Measurements from ENCODE around the gene TEX264.

The TEX264 gene

GRCh38 chr3:51673802-51674654 lies 3.0 kb downstream of the TEX264 start:
- DNase-seq (ENCODE audit: low read depth) = no peak

- DNase-seq (ENCODE audit: low read depth) = no peak
Measured at GRCh38 chr3:51675201-51675611, 4.2 kb downstream of the TEX264 start.

GRCh38 chr3:51676102-51676640 lies 5.1 kb downstream of the TEX264 start:
- DNase-seq (ENCODE audit: low read depth) = no peak

- no peak for DNase-seq (ENCODE audit: low read depth)
Measured at GRCh38 chr3:51677358-51677757, 6.3 kb downstream of the TEX264 start.

- no peak for DNase-seq (ENCODE audit: low read depth)
Measured at GRCh38 chr3:51678186-51678585, 7.1 kb downstream of the TEX264 start.

GRCh38 chr3:51678641-51679040 lies 7.6 kb downstream of the TEX264 start:
- DNase-seq (ENCODE audit: low read depth) = no peak

GRCh38 chr3:51679318-51679717 lies 8.3 kb downstream of the TEX264 start:
- DNase-seq (ENCODE audit: low read depth) = no peak

GRCh38 chr3:51679777-51680176 lies 8.7 kb downstream of the TEX264 start:
- DNase-seq (ENCODE audit: low read depth) = no peak

- no peak for DNase-seq (ENCODE audit: low read depth)
Measured at GRCh38 chr3:51680196-51680595, 9.1 kb downstream of the TEX264 start.

- no peak for DNase-seq (ENCODE audit: low read depth)
Measured at GRCh38 chr3:51680663-51681230, 9.7 kb downstream of the TEX264 start.

GRCh38 chr3:51681453-51681852 lies 10.4 kb downstream of the TEX264 start:
- no peak for DNase-seq (ENCODE audit: low read depth)

GRCh38 chr3:51682079-51682478 lies 11.0 kb downstream of the TEX264 start:
- DNase-seq (ENCODE audit: low read depth) = peak; percentile 42

GRCh38 chr3:51682526-51682925 lies 11.5 kb downstream of the TEX264 start:
- DNase-seq (ENCODE audit: low read depth) = no peak

- DNase-seq (ENCODE audit: low read depth) = no peak
Measured at GRCh38 chr3:51683566-51683965, 12.5 kb downstream of the TEX264 start.

- DNase-seq (ENCODE audit: low read depth) = no peak
Measured at GRCh38 chr3:51684971-51685751, 14.1 kb downstream of the TEX264 start.

GRCh38 chr3:51686056-51686455 lies 15.0 kb downstream of the TEX264 start:
- no peak for DNase-seq (ENCODE audit: low read depth)

GRCh38 chr3:51686512-51687215 lies 15.6 kb downstream of the TEX264 start:
- peak; percentile 77 for DNase-seq (ENCODE audit: low read depth)

GRCh38 chr3:51687431-51688205 lies 16.6 kb downstream of the TEX264 start:
- DNase-seq (ENCODE audit: low read depth) = no peak

GRCh38 chr3:51688206-51688600 lies 17.2 kb downstream of the TEX264 start:
- DNase-seq (ENCODE audit: low read depth) = no peak

GRCh38 chr3:51691021-51691420 lies 20.0 kb downstream of the TEX264 start:
- no peak for DNase-seq (ENCODE audit: low read depth)

- DNase-seq (ENCODE audit: low read depth) = no peak
Measured at GRCh38 chr3:51691949-51692348, 20.9 kb downstream of the TEX264 start.
